K562 (cell line): ENCODE results near the gene ZNF503. TPM values are rescaled to one million over a fixed set of nuclear protein-coding genes. Genes with fewer than 3 reads are reported as not detected.

Experiments
- ATAC-seq: fragments of 200-7000 bp; cut with Tn5 transposase; 3 replicates; pipeline ENCODE4 v1.9.1; 2020; ENCODE audit warnings: moderate library complexity
- BruUV-seq: library from RNA; stranded (reverse); fragments of 400-500 nt; replicated peaks from 2 replicates; lab custom pipeline; 2021; lab: Mats Ljungman, UMichigan
- CTCF ChIA-PET: fragments of 300-600 bp; formaldehyde crosslinking; extraction: SDS; loops from one replicate; lab custom pipeline; 2021; ENCODE audit warnings: low intra/inter-chr PET ratio; lab: Yijun Ruan, JAX
- POLR2A ChIA-PET: fragments of 300-600, 350-650 bp; sonication (Branson Sonifier 250); formaldehyde crosslinking; extraction: SDS; loops from one replicate; lab custom pipeline; 2021; ENCODE audit warnings: antibody characterized with exemption, inconsistent platforms; lab: Yijun Ruan, JAX
- DNase-seq, 4 experiments: peaks; one replicate each; pipeline versions ENCODE4 v3.0.0 to v3.0.0-alpha.2; 2011 to 2018; ENCODE audit warnings: low spot score in 3 of 4, mixed read lengths in 3 of 4; ENCODE audit errors: extremely low read depth in 1 of 4
- FAIRE-seq: peaks from 2 replicates; lab custom pipeline; 2011; peaks lifted over from hg19 to GRCh38; lab: Jason Lieb, UNC
- H2AFZ ChIP-seq: 2 replicates; pipeline ENCODE4 v1.6.0; 2011; ENCODE audit warnings: low read depth, low read length, control low read depth, inconsistent platforms
- H3K27ac ChIP-seq: fragments of 200-600 bp; 3 replicates; pipeline ENCODE4 v1.8.0; 2011; ENCODE audit warnings: low read depth, mild to moderate bottlenecking, control low read depth, inconsistent platforms, low read length, moderate library complexity, mixed read lengths; ENCODE audit errors: extremely low read depth
- H3K27me3 ChIP-seq, 2 experiments: fragments of 300-600 bp in 1 of 2; 2 replicates in 1 of 2; 3 replicates in 1 of 2; pipeline versions ENCODE4 v1.6.0 to v1.8.0; 2011; ENCODE audit warnings: inconsistent platforms in 2 of 2, low read length in 2 of 2, mild to moderate bottlenecking in 1 of 2, mixed read lengths in 1 of 2, moderate library complexity in 1 of 2; ENCODE audit not compliant: control insufficient read depth in 2 of 2, insufficient read depth in 2 of 2
- H3K36me3 ChIP-seq: fragments of 300-600 bp; 3 replicates; pipeline ENCODE4 v1.8.0; 2011; ENCODE audit warnings: mild to moderate bottlenecking, low read length, inconsistent platforms; ENCODE audit not compliant: control insufficient read depth, insufficient read depth
- H3K4me1 ChIP-seq, 2 experiments: fragments of 200-600 bp in 1 of 2; replicated peaks in 1 of 2; 2 replicates in 1 of 2; 3 replicates in 1 of 2; pipeline versions ENCODE4 v1.5.1 to v1.8.0; 2011; ENCODE audit warnings: inconsistent platforms in 2 of 2, low read length in 2 of 2, mild to moderate bottlenecking in 1 of 2, mixed read lengths in 1 of 2, moderate library complexity in 1 of 2; ENCODE audit not compliant: control insufficient read depth in 2 of 2, insufficient read depth in 2 of 2
- H3K4me2 ChIP-seq: 2 replicates; pipeline ENCODE4 v1.6.1; 2011; ENCODE audit warnings: low read length, control low read depth, inconsistent platforms, mixed read lengths; ENCODE audit not compliant: insufficient read depth
- H3K4me3 ChIP-seq: fragments of 200-600 bp; sonication (generic), shearing (Covaris generic); 2 replicates; pipeline ENCODE4 v1.5.1; 2016; ENCODE audit warnings: control low read depth, inconsistent platforms
- H3K79me2 ChIP-seq: fragments of 200-600 bp; 3 replicates; pipeline ENCODE4 v1.8.0; 2011; ENCODE audit warnings: low read length, inconsistent platforms; ENCODE audit not compliant: control insufficient read depth, insufficient read depth
- H3K9ac ChIP-seq, 2 experiments: 2 replicates each; pipeline versions ENCODE4 v1.6.0 to v1.6.1; 2011; ENCODE audit warnings: low read depth in 2 of 2, low read length in 2 of 2, control low read depth in 1 of 2, inconsistent platforms in 1 of 2, mild to moderate bottlenecking in 1 of 2, mixed read lengths in 1 of 2; ENCODE audit not compliant: insufficient read depth in 1 of 2
- H3K9me1 ChIP-seq: one replicate; pipeline ENCODE4 v1.6.0; 2011; ENCODE audit warnings: inconsistent platforms, mild to moderate bottlenecking, low read length, moderate library complexity; ENCODE audit not compliant: control insufficient read depth, insufficient read depth
- H3K9me3 ChIP-seq: replicated peaks from 2 replicates; pipeline ENCODE4 v1.5.1; 2011; ENCODE audit warnings: low read depth, low read length, inconsistent platforms; ENCODE audit not compliant: control insufficient read depth, insufficient read depth
- H4K20me1 ChIP-seq: replicated peaks from 2 replicates; pipeline ENCODE4 v1.6.1; 2011; ENCODE audit warnings: low read length, inconsistent platforms, mixed read lengths; ENCODE audit not compliant: control insufficient read depth, insufficient read depth
- BCOR ChIP-seq: fragments of 450-650 bp; IDR thresholded peaks from 2 replicates; pipeline ENCODE4 v1.6.1; 2016
- BRF2 ChIP-seq: IDR thresholded peaks from 3 replicates; pipeline ENCODE4 v1.6.1; 2011; ENCODE audit warnings: borderline replicate concordance, mild to moderate bottlenecking; ENCODE audit not compliant: insufficient read length, insufficient read depth
- ELK1 ChIP-seq: sonication (generic); formaldehyde crosslinking; IDR thresholded peaks from 2 replicates; pipeline ENCODE4 v1.8.1; 2022; ENCODE audit warnings: missing genetic modification reagents
- EWSR1 ChIP-seq: fragments of 450-650 bp; IDR thresholded peaks from 2 replicates; pipeline ENCODE4 v1.6.1; 2018; ENCODE audit warnings: borderline replicate concordance, mild to moderate bottlenecking, low read depth, moderate library complexity; ENCODE audit not compliant: partially characterized antibody
- HMGN3 ChIP-seq: IDR thresholded peaks from 2 replicates; pipeline ENCODE4 v1.6.1; 2011; ENCODE audit warnings: borderline replicate concordance, low read depth, mild to moderate bottlenecking, mixed read lengths, low read length; ENCODE audit not compliant: insufficient read length; ENCODE audit errors: extremely low read depth
- MBD1 ChIP-seq: fragments of 250-450 bp; sonication (Bioruptor Pico); IDR thresholded peaks from 2 replicates; pipeline ENCODE4 v1.8.0; 2022; ENCODE audit warnings: inconsistent platforms
- PKNOX1 ChIP-seq: fragments of 450-650 bp; IDR thresholded peaks from 2 replicates; pipeline ENCODE4 v1.6.1; 2016
- TOE1 ChIP-seq, 2 experiments: fragments of 450-650 bp in 1 of 2; sonication (generic) in 1 of 2; formaldehyde crosslinking in 1 of 2; IDR thresholded peaks; 2 replicates each; pipeline versions ENCODE4 v1.7.1 to v1.8.0; 2016 to 2022; ENCODE audit warnings: borderline replicate concordance in 2 of 2, mild to moderate bottlenecking in 2 of 2, antibody characterized with exemption in 1 of 2, inconsistent platforms in 1 of 2, low read depth in 1 of 2, missing genetic modification reagents in 1 of 2, moderate library complexity in 1 of 2
- ZKSCAN3 ChIP-seq: fragments of 250-450 bp; sonication (Bioruptor Pico); IDR thresholded peaks from 2 replicates; pipeline ENCODE4 v1.4.0; 2020
- ZNF512 ChIP-seq: IDR thresholded peaks from 2 replicates; pipeline ENCODE4 v1.6.1; 2016; ENCODE audit warnings: missing genetic modification characterization, missing compliant biosample characterization
- WGBS: fragments of 100-300 bp; shearing (Covaris generic); methylation state at CpG from one replicate; pipeline ENCODE4 v1.1.6; 2016; ENCODE audit warnings: low coverage, mixed read lengths; ENCODE audit not compliant: insufficient coverage; ENCODE audit errors: missing lambda C conversion rate; 5-methylcytosine and 5-hydroxymethylcytosine counted together
- in situ Hi-C: fragments of 300-500 bp; cut with MboI; formaldehyde crosslinking; loops from 4 replicates; pipeline ENCODE4 v1.15.0; 2018; ENCODE audit warnings: inconsistent platforms, mixed read lengths
- intact Hi-C: fragments of 100-400 bp; cut with micrococcal nuclease; formaldehyde crosslinking; loops from 2 replicates; pipeline ENCODE4 v1.14.2; 2022
- polyA plus RNA-seq, 8 experiments: library from polyadenylated mRNA; depleted of rRNA in 4 of 8; stranded (reverse) in 5 of 8; unstranded in 3 of 8; fragments of >200 nt; fragmentation: Nextera tagmentation in 2 of 8; fragmentation: Illumina TruSeq in 1 of 8; extraction: Ambion mirVana in 2 of 8; extraction: Trizol in 1 of 8; gene quantifications; 2 replicates each; pipeline versions ENCODE4 v1.2.1 to v1.2.3, GENCODE V29; 2011 to 2014; ENCODE audit warnings: inconsistent platforms in 1 of 8, missing spikeins in 1 of 8
- total RNA-seq, 7 experiments: library from RNA; depleted of rRNA in 6 of 7; stranded (reverse); fragments of >200 nt in 6 of 7; fragmentation: Illumina TruSeq in 2 of 7; extraction: Trizol in 2 of 7; gene quantifications; 2 replicates each; pipeline versions ENCODE4 v1.2.1 to v1.2.3, GENCODE V29; 2011 to 2021; ENCODE audit warnings: low replicate concordance in 1 of 7

ZNF503 gene
- total and polyA plus RNA-seq, 9 of the 15 experiments (the other 6 are each of a cell fraction or from before 2014, with no cell fraction given), result not detected

- TF ChIP-seq HMGN3 (no peak), BRF2 (no peak), BCOR (no peak), EWSR1 (no peak)
Measured at GRCh38 chr10:75403144-75403938, 1.8 kb upstream of the ZNF503 start (continued).

- Histone ChIP-seq H3K27ac (no peak overlapping the region), H3K4me1 (peaks cover 0 to 69% of the 10 kb centered on the region in 2 experiments; a peak in 2 of 5 replicates), H3K36me3 (no peaks in the 10 kb centered on the region), H4K20me1 (peaks cover 4% of the 10 kb centered on the region; the same call in 1 of the 2 replicates), H3K9ac (no peak overlapping the region), H2AFZ (no peak overlapping the region), H3K79me2 (no peaks in the 10 kb centered on the region), H3K27me3 (peaks cover 58 to 86% of the 10 kb centered on the region in 2 experiments), H3K4me2 (no peak overlapping the region), H3K9me1 (no peaks in the 10 kb centered on the region), H3K4me3 (no peak overlapping the region), H3K9me3 (no peaks in the 10 kb centered on the region)
- CTCF ChIA-PET, result no interaction called here
- in situ Hi-C loops (no loop called here), intact Hi-C loops (loop anchor here (5.0 to 10.0 kb wide), 4 partner anchors 522 to 1582 kb away; no protein-coding TSS in a partner anchor)
- FAIRE-seq, result no peak
- no TSS peak for BruUV-seq
- WGBS, result 8% methylated on average over 24 of the region's 42 CpGs
- no peak for ATAC-seq
- POLR2A ChIA-PET, result no interaction called here
- DNase-seq, result no peak
- TF ChIP-seq ZKSCAN3 (CRISPR knock-in tag), result no peak
- TF ChIP-seq MBD1 (CRISPR knock-in tag), result no peak
- TF ChIP-seq ELK1, result no peak
- no peak for TF ChIP-seq TOE1 (IDR thresholded peaks at IDR 0.05; ENCODE audit: borderline replicate concordance)
- TF ChIP-seq TOE1 (CRISPR knock-in tag; IDR thresholded peaks at IDR 0.05; ENCODE audit: borderline replicate concordance, low read depth), result no peak
- TF ChIP-seq PKNOX1, result peak; percentile 92
- TF ChIP-seq ZNF512 (tag), result peak; percentile 55; the same call in 1 of the 2 replicates
Measured at GRCh38 chr10:75402486-75403143, 1.1 kb upstream of the ZNF503 start.
